Activated naive CD8-positive, alpha-beta T cell treated with anti-CD3 and anti-CD28 coated beads, Interleukin-2, amount 10 ng/mL, durations not matched to agents 7 days and 5 days (primary cell): ENCODE measurements around the gene TOPBP1. TPM values are rescaled to one million over a fixed set of nuclear protein-coding genes. Genes with fewer than 3 reads are reported as not detected.

Experiments
- ATAC-seq: fragments of 150-1000 bp; cut with Tn5 transposase; one replicate; pipeline ENCODE4 v1.10.0; 2021; ENCODE audit warnings: low read depth, moderate library complexity
- POLR2A ChIA-PET: fragments of 350-600 bp; sonication (Branson Sonifier 250); formaldehyde crosslinking; loops from one replicate; lab custom pipeline; 2021; ENCODE audit warnings: antibody characterized with exemption; lab: Charles Lee
- DNase-seq: peaks from one replicate; pipeline ENCODE4 v3.0.0; 2021
- H3K27ac Mint-ChIP-seq: one replicate; pipeline ENCODE4 v1.8.0; 2022; ENCODE audit warnings: mild to moderate bottlenecking, mixed read lengths
- H3K27me3 Mint-ChIP-seq: one replicate; pipeline ENCODE4 v1.8.0; 2022; ENCODE audit warnings: mild to moderate bottlenecking, moderate library complexity, mixed read lengths
- H3K36me3 Mint-ChIP-seq: one replicate; pipeline ENCODE4 v1.8.0; 2021; ENCODE audit warnings: mild to moderate bottlenecking, mixed read lengths
- H3K4me1 Mint-ChIP-seq: one replicate; pipeline ENCODE4 v1.8.0; 2021; ENCODE audit warnings: mixed read lengths
- H3K4me3 Mint-ChIP-seq: one replicate; pipeline ENCODE4 v1.8.0; 2022; ENCODE audit warnings: mild to moderate bottlenecking, moderate library complexity, mixed read lengths
- H3K9me3 Mint-ChIP-seq: one replicate; pipeline ENCODE4 v1.8.0; 2021; ENCODE audit warnings: mixed read lengths
- total RNA-seq, 2 experiments: library from RNA; stranded (reverse); gene quantifications; one replicate each; pipeline ENCODE4 v1.2.3, GENCODE V29; 2021

The TOPBP1 gene
- total RNA-seq, 2 experiments from 2014 or later = 82.0 to 84.0 TPM

GRCh38 chr3:133663569-133664313 lies 2.0 kb upstream of the TOPBP1 start:
- H3K4me1 Mint-ChIP-seq = peaks cover 31% of the 10 kb centered on the region
- peak overlapping the region; percentile 83 for H3K27ac Mint-ChIP-seq
- DNase-seq (peak; percentile 43), ATAC-seq (peak; percentile 54)
- H3K4me3 Mint-ChIP-seq = peak overlapping the region; percentile 61
- no peaks in the 10 kb centered on the region for H3K9me3 Mint-ChIP-seq
- peaks cover 2% of the 10 kb centered on the region for H3K27me3 Mint-ChIP-seq
- POLR2A ChIA-PET = interaction anchor here (0.6 kb wide), 1 partner anchor 140 kb away, joined by 4 read pairs; no protein-coding TSS in a partner anchor
- H3K36me3 Mint-ChIP-seq = peaks cover 11% of the 10 kb centered on the region

GRCh38 chr3:133662278-133662651 lies 524 bp upstream of the TOPBP1 start:
- peak; percentile 53 for ATAC-seq
- Mint-ChIP-seq H3K4me1 (peaks cover 35% of the 10 kb centered on the region), H3K27me3 (no peaks in the 10 kb centered on the region), H3K36me3 (peaks cover 15% of the 10 kb centered on the region), H3K4me3 (peak overlapping the region; percentile 97), H3K9me3 (no peaks in the 10 kb centered on the region), H3K27ac (peak overlapping the region; percentile 97)
- no peak for DNase-seq
- POLR2A ChIA-PET = interaction anchor here (0.6 to 2.5 kb wide), 6 partner anchors 84 to 1245 kb away, joined by 3 to 21 read pairs (median 4); partner anchors contain the start of genes CDV3 and DNAJC13

- POLR2A ChIA-PET = no interaction called here
- peak overlapping the region; percentile 91 for H3K4me3 Mint-ChIP-seq
- peaks cover 37% of the 10 kb centered on the region for H3K4me1 Mint-ChIP-seq
- H3K36me3 Mint-ChIP-seq = peaks cover 28% of the 10 kb centered on the region
- H3K27me3 Mint-ChIP-seq = no peaks in the 10 kb centered on the region
- ATAC-seq (no peak), DNase-seq (no peak)
- H3K27ac Mint-ChIP-seq = peak overlapping the region; percentile 50
- no peaks in the 10 kb centered on the region for H3K9me3 Mint-ChIP-seq
Observed at GRCh38 chr3:133659806-133660205, 1.9 kb downstream of the TOPBP1 start.

- H3K9me3 Mint-ChIP-seq = no peaks in the 10 kb centered on the region
- POLR2A ChIA-PET = no interaction called here
- DNase-seq = no peak
- no peak overlapping the region for H3K27ac Mint-ChIP-seq
- no peaks in the 10 kb centered on the region for H3K27me3 Mint-ChIP-seq
- H3K36me3 Mint-ChIP-seq = peaks cover 42% of the 10 kb centered on the region
- H3K4me1 Mint-ChIP-seq = peaks cover 26% of the 10 kb centered on the region
- ATAC-seq = no peak
- no peak overlapping the region for H3K4me3 Mint-ChIP-seq
Observed at GRCh38 chr3:133655731-133656515, 5.8 kb downstream of the TOPBP1 start.

GRCh38 chr3:133649486-133650068 lies 12.2 kb downstream of the TOPBP1 start:
- DNase-seq (no peak), ATAC-seq (no peak)
- Mint-ChIP-seq H3K36me3 (peaks cover 31% of the 10 kb centered on the region), H3K4me3 (no peak overlapping the region), H3K27me3 (no peaks in the 10 kb centered on the region), H3K4me1 (peaks cover 19% of the 10 kb centered on the region), H3K9me3 (no peaks in the 10 kb centered on the region), H3K27ac (no peak overlapping the region)
- POLR2A ChIA-PET = no interaction called here

GRCh38 chr3:133644768-133645167 lies 17.0 kb downstream of the TOPBP1 start:
- peaks cover 52% of the 10 kb centered on the region for H3K36me3 Mint-ChIP-seq
- peaks cover 17% of the 10 kb centered on the region for H3K4me1 Mint-ChIP-seq
- POLR2A ChIA-PET = no interaction called here

GRCh38 chr3:133643611-133644010 lies 18.1 kb downstream of the TOPBP1 start:
- no peak for DNase-seq
- no peak overlapping the region for H3K4me3 Mint-ChIP-seq
- H3K4me1 Mint-ChIP-seq = peaks cover 18% of the 10 kb centered on the region
- H3K36me3 Mint-ChIP-seq = peaks cover 64% of the 10 kb centered on the region
- no peaks in the 10 kb centered on the region for H3K9me3 Mint-ChIP-seq
- no peak overlapping the region for H3K27ac Mint-ChIP-seq
- POLR2A ChIA-PET = no interaction called here
- no peak for ATAC-seq
- H3K27me3 Mint-ChIP-seq = no peaks in the 10 kb centered on the region

More at GRCh38 chr3:133644768-133645167, 17.0 kb downstream of the TOPBP1 start:
- no peak overlapping the region for H3K4me3 Mint-ChIP-seq
- no peaks in the 10 kb centered on the region for H3K27me3 Mint-ChIP-seq
- no peaks in the 10 kb centered on the region for H3K9me3 Mint-ChIP-seq
- ATAC-seq (no peak), DNase-seq (no peak)
- no peak overlapping the region for H3K27ac Mint-ChIP-seq

- no peak for ATAC-seq
- peaks cover 7% of the 10 kb centered on the region for H3K4me1 Mint-ChIP-seq
- POLR2A ChIA-PET = no interaction called here
- no peaks in the 10 kb centered on the region for H3K9me3 Mint-ChIP-seq
- no peak overlapping the region for H3K27ac Mint-ChIP-seq
- H3K27me3 Mint-ChIP-seq = no peaks in the 10 kb centered on the region
- H3K36me3 Mint-ChIP-seq = peaks cover 61% of the 10 kb centered on the region
- no peak overlapping the region for H3K4me3 Mint-ChIP-seq
- no peak for DNase-seq
Observed at GRCh38 chr3:133641254-133641653, 20.5 kb downstream of the TOPBP1 start.

- POLR2A ChIA-PET = no interaction called here
Observed at GRCh38 chr3:133633439-133633838, 28.3 kb downstream of the TOPBP1 start.

GRCh38 chr3:133629146-133629545 lies 32.6 kb downstream of the TOPBP1 start:
- H3K27me3 Mint-ChIP-seq = no peaks in the 10 kb centered on the region
- peaks cover 5% of the 10 kb centered on the region for H3K4me1 Mint-ChIP-seq
- H3K36me3 Mint-ChIP-seq = peaks cover 37% of the 10 kb centered on the region
- POLR2A ChIA-PET = interaction anchor here (1.2 kb wide), 1 partner anchor 56 kb away, joined by 4 read pairs; no protein-coding TSS in a partner anchor
- DNase-seq = no peak
- H3K9me3 Mint-ChIP-seq = no peaks in the 10 kb centered on the region
- ATAC-seq = no peak
- no peak overlapping the region for H3K4me3 Mint-ChIP-seq
- no peak overlapping the region for H3K27ac Mint-ChIP-seq

More at GRCh38 chr3:133633439-133633838, 28.3 kb downstream of the TOPBP1 start:
- peaks cover 42% of the 10 kb centered on the region for H3K36me3 Mint-ChIP-seq
- H3K4me3 Mint-ChIP-seq = no peak overlapping the region
- no peaks in the 10 kb centered on the region for H3K9me3 Mint-ChIP-seq
- DNase-seq (no peak), ATAC-seq (no peak)
- H3K4me1 Mint-ChIP-seq = peaks cover 12% of the 10 kb centered on the region
- no peaks in the 10 kb centered on the region for H3K27me3 Mint-ChIP-seq
- no peak overlapping the region for H3K27ac Mint-ChIP-seq

- DNase-seq = no peak
- Mint-ChIP-seq H3K4me1 (peaks cover 5% of the 10 kb centered on the region), H3K27me3 (no peaks in the 10 kb centered on the region), H3K36me3 (peaks cover 30% of the 10 kb centered on the region), H3K27ac (no peak overlapping the region), H3K4me3 (no peak overlapping the region), H3K9me3 (no peaks in the 10 kb centered on the region)
- no peak for ATAC-seq
- POLR2A ChIA-PET = no interaction called here
Observed at GRCh38 chr3:133627789-133628188, 34.0 kb downstream of the TOPBP1 start.

- Mint-ChIP-seq H3K9me3 (no peaks in the 10 kb centered on the region), H3K4me3 (no peak overlapping the region), H3K4me1 (peaks cover 4% of the 10 kb centered on the region), H3K27ac (no peak overlapping the region), H3K36me3 (peaks cover 46% of the 10 kb centered on the region), H3K27me3 (no peaks in the 10 kb centered on the region)
- POLR2A ChIA-PET = interaction anchor here (0.5 kb wide), 1 partner anchor 11 kb away, joined by 3 read pairs; no protein-coding TSS in a partner anchor
- ATAC-seq (no peak), DNase-seq (no peak)
Observed at GRCh38 chr3:133620066-133620784, 41.5 kb downstream of the TOPBP1 start.

- H3K27ac Mint-ChIP-seq = no peak overlapping the region
- no peaks in the 10 kb centered on the region for H3K9me3 Mint-ChIP-seq
- H3K4me1 Mint-ChIP-seq = no peaks in the 10 kb centered on the region
- ATAC-seq (no peak), DNase-seq (no peak)
- no peaks in the 10 kb centered on the region for H3K27me3 Mint-ChIP-seq
- no peak overlapping the region for H3K4me3 Mint-ChIP-seq
- peaks cover 48% of the 10 kb centered on the region for H3K36me3 Mint-ChIP-seq
- POLR2A ChIA-PET = no interaction called here
Observed at GRCh38 chr3:133611534-133611933, 50.2 kb downstream of the TOPBP1 start.
